T follicular helper cell (primary cell): ENCODE measurements around the gene URAD.
"Not testable (repeated sequence)": the region's sequence is repeated elsewhere in the genome, so short reads cannot be mapped to it uniquely, and the experiment has no call there.

Source experiments
- DNase-seq: peaks from one replicate; pipeline ENCODE4 v3.0.0-alpha.2; 2020; ENCODE audit warnings: low read depth
- total RNA-seq, 2 experiments: gene quantifications; one replicate each; lab custom pipeline; 2026; lab: John Stamatoyannopoulos, UW

The URAD gene, protein sequence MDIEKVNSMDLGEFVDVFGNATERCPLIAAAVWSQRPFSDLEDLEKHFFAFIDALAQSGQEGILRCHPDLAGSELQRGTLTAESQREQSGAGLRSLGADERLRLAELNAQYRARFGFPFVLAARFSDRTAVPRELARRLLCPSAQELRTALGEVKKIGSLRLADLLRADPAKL
- total RNA-seq: 0 reads per million in 2 experiments

DNA sequence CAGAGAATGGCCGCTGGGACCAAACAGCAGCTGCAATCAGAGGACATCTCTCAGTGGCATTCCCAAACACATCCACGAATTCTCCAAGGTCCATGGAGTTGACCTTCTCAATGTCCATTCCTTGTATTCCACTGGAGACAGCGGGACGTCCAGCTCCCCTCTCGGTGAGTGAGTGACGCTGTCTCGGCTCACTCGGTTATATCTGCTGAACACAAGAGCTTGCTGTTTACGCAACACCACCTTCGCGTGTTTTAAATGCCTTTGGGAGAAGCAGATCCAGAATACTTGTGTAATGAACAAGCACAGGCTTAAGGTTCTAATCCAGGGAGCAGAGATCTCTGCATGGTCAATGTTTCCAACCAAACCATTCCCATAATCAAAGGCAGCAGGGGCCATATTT, at the start of gene URAD:
Gene URAD, minus strand, starts transcription at position 174 of the 400 bp plus-strand sequence. Its CDS starts 56 bp downstream, at position 118.
- DNase-seq: no peak

DNA sequence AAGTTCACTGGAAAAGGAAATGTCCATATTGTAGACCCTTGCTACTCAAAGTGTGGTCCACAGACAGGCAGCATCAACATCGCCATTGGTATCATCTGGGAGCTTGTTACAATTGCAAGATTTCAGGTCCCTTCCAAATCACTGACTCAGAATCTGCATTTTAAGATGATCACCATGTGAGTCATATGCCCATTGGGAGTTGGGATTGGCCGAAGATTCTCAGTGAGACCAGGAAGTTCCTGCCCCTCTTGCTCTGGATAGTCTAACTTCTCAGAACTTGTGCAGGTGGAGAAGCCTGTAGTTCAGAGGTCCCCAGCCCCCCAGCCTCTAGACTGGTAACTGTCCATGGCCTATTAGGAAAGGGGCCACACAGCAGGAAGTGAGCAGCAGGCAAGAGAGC, 48.9 kb upstream of the URAD start:
- DNase-seq: no peak

DNA sequence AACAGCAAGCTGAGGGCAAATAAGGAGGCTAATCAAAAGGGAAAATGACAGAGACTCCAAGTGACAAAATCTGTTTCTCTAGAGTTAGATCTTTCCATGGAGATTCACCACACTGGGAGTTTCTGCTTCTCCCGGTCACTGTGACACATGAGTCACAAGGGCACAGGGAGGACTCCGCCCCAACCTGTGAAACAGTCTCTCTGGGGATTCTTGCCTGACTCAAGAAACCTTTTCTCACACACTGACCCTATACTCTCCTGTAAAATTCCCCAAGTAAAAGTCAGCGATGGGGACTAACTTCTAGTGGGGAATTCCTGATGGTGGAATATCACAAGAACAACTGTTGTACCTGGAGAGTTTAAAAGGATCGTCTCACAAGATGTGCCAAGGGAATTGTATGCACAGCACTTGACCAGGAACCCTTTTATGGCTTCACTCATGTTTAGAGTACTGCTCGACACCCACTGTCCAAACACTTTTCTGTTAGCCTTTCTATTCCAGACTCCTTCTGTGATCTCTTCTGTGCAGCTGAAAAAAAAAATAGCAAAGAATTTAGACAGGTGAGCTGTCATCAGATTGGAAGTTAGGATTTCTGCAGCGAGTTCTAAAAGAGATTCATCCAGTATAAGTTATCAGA, 46.8 kb upstream of the URAD start:
- DNase-seq: no peak

DNA sequence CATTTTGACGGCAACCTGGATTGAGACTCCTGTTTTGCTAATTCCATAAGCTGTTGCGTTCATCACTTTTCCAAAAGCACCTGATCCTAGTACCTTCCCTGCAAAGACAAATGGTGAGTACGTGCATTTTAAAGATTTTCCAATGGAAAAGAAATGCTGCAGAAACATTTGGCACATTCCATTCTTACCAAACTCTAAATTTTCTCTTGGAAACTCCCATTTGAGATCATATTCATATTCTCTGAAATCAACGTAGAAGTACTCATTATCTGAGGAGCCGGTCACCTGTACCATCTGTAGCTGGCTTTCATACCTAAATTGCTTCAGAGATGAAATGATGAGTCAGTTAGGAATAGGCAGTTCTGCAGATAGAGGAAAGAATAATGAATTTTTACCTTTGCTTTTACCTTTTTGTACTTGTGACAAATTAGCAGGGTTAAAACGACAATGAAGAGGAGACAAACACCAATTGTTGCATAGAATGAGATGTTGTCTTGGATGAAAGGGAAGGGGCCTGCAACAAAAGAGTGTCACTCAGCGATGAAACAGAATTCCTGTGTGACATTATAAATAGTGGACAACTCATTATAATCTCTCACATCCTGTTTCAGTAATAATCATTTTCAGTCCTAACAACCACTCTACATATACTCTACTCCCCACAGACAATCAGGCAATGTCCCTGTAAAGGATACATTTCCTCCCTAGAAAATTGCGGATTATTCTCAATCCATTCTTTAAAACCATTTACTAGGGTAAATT, 45.6 kb upstream of the URAD start:
- no peak for DNase-seq

DNA sequence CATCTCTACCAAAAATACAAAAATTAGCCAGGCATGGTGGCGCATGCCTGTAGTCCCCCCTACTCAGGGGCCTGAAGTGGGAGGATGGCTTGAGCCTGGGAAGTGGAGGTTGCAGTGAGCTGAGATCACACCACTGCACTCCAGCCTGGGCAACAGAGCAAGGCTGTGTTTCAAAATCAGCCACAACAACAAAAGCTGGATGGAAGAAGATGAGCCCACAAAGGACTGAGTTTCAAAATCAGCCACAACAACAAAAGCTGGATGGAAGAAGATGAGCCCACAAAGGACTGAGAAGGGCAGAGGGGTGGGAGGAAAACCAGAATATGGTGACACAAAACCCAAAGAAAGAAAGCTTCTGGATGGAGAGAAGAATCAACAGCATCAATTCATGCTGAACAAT, 43.9 kb upstream of the URAD start:
- not testable (repeated sequence) for DNase-seq

DNA sequence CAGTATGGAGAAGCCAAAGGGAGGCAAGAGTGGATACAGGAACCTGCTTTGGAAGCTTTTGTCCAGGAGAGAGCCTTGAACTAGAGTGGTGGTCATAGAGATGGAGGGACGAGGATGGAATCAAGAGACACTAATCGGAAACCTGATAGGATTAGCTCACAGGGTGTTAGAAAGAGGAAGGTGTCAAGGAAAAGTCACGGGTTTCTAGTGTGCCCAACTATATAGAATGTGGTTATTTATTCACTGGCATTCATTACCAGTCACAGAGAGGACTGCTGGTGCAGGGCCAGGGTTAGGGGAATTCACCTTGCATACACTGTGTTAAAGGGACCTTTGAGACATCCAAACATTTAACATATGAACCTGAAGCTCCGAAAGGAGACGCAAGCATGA, 43.4 kb upstream of the URAD start:
- no peak for DNase-seq

DNA sequence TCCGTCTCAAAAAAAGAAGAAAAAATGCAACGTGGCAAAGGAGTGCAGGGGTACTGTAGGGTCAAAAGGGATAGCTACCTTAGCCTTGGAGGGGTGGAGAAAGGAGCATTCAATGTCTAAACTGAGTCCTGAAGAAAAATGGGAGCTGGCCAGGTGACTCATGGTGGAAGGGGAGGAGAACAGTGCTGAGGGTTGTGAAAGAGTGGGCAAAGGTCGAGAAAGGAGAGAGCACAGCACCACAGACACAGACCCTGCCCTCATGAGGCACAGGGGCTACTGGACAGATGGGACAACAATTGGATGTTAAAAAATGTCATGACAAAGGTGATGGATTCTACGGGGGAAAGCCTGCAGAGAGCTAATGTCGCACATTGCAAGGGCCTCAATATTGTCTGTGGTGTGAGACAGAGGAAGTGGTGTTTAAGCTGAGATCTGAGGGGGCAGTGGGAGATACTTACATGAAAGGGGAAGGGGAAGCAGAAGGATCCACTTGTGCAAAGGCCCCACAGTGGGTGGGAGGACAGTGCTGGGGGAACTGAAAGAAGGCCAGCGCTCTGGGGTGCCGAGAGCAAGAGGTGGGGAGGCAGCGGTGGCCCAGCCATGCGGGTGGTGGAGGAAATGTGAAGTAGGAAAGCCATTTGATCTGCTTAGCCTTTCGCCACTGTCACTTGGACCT, 42.9 kb upstream of the URAD start:
- no peak for DNase-seq

DNA sequence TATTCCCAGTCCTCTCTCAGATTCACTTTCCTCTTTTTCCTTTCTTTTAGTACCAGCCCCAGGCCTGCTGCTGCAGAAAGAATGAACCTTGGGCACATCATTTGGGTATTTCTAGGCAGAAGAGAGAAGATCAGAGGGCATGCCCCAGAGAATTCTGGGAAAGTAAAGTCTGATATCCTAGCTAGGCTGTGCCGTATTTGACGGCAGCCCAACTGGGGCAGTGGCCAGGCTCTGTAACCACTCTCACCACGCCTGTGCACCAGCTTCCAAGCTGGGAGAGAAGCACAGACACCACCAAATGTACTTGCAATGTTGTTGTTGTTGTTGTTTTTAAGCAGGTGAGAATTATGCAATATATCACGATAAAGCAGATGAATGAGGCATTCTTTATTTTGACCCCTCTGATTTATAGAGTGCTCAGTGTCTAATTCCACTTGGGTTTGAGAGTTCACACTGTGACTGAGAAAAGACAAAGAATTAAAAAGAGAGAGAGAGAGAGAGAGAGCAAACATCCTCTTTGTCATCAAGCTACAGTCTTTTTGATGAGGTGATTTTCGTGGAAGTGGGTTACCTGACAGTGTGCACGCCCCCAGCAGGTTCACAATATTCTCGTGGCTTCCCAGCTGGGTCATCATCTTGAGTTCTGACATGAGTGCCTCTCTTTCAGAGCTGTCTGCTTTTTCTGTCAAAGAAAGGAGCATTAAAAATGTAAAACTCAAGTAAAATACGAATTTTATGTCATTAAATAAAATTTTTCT, 39.3 kb upstream of the URAD start:
- no peak for DNase-seq

DNA sequence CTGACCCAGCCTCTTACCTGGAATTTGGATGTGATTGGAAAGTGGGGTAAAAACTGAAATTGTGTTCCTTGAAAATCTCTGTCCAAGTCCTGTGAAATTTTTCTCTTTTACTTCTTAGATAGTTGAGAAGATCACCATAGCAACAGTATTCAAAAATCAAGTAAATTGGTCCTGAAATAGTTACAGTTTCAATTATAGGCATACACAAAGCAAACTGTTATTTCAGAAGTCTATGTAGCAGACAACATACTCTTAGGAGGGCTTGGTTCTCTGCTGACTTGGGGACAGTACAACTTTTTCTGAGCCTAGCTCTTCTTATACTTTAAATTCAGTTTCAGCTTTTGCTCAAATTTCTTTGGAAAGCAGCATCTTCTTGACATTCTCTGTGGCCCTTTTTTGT, 38.6 kb upstream of the URAD start:
- no peak for DNase-seq

DNA sequence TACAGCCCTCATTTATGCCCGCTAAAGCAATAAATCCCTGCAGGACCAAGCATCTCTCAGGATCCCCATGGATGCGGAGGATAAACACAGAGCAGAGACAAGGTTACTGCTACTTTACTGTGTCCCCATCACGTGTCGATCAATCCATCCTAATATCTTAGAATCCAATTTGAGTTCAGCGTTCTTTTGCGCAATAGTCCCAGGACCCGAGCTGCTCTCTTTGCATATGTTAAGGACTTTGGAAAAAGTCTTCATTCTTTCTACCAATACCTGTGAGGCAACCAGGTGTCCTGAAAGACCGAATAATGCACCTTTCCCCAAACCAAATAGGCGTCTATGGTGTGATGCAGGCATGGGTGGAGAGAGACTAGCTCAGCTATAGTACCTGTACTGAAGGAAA, 38.0 kb upstream of the URAD start:
- no peak for DNase-seq

DNA sequence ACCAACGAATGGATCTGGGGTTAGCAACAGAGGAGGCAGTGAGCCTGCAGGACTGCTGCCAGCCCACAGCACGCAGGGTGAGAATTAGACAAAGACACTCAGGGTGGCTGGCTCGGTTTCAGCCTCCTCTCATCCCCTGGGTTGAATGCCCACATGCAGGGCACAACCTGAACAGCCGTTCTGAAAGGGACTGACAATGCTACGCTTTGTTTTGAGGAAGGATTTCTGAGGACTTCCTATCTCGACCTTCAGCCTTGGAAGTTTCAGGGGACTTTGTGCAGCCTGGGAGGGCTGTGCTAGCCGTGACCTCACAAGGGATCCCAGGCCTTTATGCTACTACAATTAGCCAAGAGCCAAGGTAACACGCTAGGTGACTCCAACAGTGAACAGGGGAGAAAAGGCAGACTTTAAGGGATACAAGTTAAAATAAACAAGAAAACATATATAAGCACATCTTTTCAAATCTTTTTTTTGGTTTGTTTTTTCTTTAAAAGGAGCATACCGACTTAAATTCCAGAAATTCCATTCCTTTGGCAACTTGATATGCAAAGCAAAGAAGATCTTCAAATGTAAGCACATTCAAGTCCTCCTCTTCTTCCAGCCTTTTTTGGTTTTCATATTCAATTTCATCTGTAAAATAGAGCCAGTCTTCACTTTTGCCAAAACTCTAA, 34.5 kb upstream of the URAD start:
- no peak for DNase-seq

DNA sequence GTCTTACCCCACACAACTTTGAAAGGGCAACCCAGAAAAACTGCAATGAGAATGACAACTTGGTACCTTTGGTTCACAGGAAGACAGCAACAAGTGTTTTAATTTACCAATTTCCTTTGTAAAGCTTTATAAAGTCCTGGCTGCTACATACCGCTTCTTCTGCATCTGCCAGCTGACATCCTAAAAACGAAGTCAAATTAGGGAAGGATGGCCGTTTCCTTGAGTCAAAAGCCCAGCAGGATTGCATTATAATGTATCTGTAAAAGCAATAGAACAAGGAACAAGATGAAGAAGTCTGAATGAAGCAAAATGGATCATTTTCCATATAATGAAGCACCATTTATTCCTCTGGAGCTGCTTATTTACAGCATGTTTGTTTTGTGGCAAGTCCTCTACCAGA, 25.8 kb upstream of the URAD start:
- DNase-seq: no peak

DNA sequence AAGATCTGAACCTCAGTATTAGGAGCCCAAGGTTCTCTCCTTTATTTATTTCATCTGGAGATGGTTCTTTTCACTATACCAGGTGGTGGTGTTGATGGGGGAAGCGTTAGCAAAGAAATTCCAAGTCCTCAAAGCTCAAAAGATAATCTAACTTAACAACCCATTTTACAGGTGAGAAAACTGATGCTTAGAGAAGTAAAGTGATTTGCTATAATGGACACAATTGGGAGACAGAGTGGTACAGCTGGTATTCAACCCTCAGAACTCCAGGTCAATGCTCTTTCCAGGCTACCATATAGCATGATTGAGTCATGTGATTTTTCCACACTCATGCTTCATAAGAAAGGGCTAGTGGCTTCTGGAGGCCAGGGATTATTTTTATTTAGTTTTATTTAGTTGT, 25.0 kb upstream of the URAD start:
- no peak for DNase-seq

DNA sequence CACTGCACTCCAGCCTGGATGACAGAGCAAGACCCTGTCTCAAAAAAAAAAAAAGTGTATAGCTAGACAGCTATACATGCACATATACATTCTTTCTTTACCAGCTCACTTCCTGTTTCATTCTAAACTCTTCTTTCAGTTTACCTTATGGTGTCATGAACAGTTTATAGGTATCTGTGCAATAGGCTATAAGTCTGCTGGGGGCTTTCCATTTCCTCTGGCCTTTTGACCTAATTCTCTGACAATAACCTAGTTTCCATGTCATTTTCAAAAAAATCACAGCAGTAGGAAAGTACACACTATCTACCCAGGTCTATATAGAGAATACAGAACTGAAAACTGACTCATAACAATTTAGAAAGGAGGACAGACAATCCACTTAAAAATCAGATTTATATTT, 24.4 kb upstream of the URAD start:
- DNase-seq: no peak

DNA sequence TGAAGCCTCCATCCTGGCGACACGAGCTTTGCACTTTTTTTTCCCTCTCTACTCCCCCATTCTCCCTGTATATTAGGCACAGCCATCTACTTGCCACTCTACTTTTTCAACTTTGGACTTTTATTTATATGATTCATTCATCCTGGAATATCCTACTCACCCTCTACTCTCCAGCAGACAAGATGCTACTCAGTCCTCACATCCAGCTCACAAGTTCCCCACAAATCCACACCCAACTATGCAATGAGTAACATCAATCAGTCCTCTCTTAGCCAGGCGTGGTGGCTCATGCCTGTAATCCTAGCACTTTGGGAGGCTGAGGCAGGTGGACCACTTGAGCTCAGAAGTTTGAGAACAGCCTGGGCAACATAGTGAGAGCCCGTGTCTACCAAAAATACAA, 23.9 kb upstream of the URAD start:
- no peak for DNase-seq

DNA sequence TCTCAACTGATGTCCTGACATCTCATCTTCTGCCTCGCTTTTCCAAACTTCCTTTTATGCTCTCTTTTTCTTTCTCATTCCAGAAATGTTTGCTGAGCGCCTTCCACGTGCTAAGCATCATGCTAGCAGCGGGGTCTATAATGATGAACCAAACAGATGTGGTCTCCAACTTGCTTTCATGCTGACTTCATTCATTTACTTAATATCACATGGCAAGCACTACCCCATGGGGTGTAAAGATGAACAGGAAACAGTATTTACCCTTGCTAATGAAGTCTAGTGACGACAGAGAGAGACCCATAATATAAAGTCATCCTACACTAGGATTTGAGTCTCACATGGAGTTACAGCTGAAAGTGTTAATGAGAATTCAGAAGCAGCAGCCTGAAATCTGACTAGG, 21.6 kb upstream of the URAD start:
- DNase-seq: no peak

DNA sequence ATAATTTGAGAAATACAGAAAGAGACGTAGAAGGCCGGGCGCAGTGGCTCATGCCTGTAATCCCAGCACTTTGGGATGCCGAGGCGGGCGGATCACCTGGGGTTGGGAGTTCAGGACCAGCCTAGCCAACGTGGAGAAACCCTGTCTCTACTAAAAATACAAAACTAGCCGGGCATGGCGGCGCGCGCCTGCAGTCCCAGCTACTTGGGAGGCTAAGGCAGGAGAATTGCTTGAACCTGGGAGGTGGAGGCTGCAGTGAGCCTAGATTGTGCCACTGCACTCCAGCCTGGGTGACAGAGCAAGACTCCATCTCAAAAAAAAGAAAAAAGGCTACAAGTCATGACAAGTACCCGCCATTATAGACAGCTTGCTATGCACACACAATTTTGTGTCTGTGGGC, 16.5 kb upstream of the URAD start:
- not testable (repeated sequence) for DNase-seq

DNA sequence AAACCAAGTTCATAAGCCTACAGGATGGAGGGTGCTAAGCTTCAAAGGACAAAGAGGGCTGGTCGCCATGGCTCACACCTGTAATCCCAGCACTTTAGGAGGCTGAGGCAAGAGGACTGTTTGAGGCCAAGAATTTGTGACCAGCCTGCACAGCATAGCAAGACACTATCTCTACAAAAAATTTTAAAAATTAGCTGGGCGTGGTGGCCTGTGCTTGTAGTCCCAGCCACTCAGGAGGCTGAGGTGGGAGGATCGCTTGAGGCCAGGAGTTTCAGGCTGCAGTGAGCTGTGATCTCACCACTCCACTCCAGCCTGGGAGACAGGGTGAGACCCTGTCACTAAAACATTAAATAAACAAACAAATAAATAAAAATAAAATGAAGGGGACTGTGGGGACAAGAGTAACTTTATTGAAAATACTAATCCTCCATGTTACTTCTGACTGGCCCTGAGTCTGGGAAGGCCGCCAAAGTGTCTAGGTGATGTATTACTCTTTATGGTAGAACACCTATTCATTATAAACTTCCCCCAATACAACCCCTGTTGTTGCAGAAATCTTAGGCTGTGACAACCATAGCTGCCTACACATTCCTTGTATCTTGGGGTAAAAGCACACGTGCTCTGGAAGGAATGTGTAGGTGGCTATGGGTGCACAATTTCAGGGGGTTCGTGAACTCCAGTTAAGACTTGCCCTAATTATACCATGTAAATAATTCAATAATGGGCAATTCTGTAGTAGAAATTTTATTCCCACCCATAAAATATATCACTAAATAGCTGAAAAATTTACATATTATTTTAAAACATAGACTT, 14.6 kb upstream of the URAD start:
- no peak for DNase-seq

DNA sequence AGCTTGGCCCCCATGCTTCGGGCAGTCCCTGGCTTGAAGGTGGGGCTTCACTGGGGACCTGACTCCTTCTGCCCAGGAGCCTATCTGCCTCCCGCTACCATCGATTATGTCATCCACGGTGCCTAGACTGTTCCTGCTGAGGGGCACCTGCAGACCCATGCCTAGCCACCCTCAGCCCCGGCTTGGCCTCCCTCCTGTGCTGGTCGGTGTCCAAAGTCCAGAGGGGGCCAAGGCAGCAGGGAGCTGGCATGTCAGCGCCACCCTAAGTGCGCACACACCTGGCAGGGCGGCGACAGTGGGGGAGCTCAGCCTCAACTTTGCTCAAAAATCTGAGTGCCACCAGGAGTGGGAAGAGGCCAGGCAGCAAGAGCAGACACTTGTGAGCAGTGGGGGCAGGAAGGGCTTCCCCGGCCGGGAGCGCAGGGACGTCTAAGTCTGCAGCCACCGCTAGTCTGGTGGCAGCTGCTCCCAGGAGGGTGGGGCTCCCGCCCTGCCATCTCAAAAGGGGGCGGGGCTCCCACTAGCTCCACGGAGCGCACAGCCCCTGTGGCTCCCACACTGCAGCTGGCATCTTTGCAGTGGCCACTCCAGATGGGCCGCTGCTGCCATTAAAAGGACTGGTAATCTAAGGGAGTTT, 13.5 kb upstream of the URAD start:
- DNase-seq: no peak

DNA sequence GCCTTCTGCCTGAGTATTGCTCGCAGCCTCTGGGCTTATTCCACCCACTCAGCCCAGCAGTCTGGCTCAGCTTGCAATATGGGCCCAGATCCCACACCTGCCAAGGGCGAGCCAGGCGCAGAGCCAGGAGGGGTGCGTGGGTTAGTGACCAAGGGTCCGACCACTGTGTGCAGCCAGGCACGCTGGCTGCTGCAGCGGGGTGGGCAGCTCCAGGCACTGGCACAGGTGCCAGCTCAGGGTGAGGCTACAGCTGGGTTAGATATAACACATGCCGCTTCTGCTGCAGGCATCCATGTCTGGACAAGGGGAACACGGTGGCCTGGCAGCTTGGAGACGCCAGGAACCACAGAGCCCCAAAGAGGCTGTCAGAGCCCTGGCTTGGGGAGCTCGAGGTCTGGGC, 12.6 kb upstream of the URAD start:
- no peak for DNase-seq
